Hematopoietic multipotent progenitor cell treated with erythropoietin and hydrocortisone succinate and interleukin-3 and kit ligand, for 8 days (in vitro differentiated cells): Measurements from ENCODE around the gene OR6C75.
"Not testable (repeated sequence)": the region's sequence is repeated elsewhere in the genome, so short reads cannot be mapped to it uniquely, and the experiment has no call there.

Experiments used
- DNase-seq: peaks from one replicate; pipeline ENCODE4 v3.0.0-alpha.2; 2015

The OR6C75 gene

DNA sequence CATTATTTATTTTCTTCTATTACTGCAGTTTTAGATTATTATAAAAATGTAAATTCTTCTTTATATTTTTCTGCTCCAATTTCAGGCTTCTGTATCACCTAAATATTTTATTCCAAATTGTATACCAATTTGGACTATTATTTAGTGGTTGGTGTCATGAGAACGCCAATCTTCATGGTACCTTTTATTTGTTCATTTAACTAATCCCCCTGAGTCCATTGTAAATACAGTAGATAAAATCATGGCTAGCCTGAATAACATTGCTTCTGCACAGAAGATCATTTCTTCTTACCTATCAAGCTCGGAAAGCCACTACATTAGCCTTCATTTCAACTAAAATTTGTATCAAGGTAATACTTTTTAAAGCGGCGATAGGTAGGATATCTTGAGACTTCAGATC is at the start of gene OR6C75:
OR6C75 (plus strand) TSS at position 301 of the 400 bp plus-strand sequence. CDS start 2,136 bp downstream, outside the sequence.
- no peak for DNase-seq

GRCh38 chr12:55314043-55314442 is 48.7 kb upstream of the OR6C75 start, which contains the start of gene OR6C1:
OR6C1 (plus strand) TSS chr12:55314343; CDS start chr12:55320600, 6,257 bp downstream.
- no peak for DNase-seq

DNA sequence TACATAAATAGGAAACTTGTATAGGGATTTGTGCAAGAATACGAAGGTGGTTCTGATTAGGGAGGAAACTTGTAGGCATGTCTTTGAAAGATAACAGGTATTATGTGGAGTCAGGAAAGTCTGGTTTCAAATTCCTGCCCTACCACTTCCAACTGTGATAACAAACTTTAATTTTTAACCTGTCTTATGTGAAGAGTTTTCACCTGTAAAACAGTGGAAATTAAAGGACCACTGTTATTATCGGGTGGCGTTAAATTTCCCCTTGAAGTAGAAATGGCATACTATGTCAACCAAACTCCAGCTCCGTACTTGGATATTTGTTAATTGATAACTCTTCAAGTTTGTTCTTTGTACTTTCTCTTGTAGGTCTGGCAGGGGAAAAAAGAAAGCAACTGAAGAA is 42.6 kb upstream of the OR6C75 start:
- DNase-seq = no peak

GRCh38 chr12:55325801-55326200 is 37.0 kb upstream of the OR6C75 start:
- DNase-seq = not testable (repeated sequence)

GRCh38 chr12:55330446-55330845 is 32.3 kb upstream of the OR6C75 start, which contains the start of gene OR6C3:
OR6C3 (plus strand) TSS chr12:55330746; CDS start chr12:55331701, 955 bp downstream.
- DNase-seq = no peak

GRCh38 chr12:55336002-55336401 is 26.8 kb upstream of the OR6C75 start:
- DNase-seq = no peak

GRCh38 chr12:55355338-55355737 is 7.4 kb upstream of the OR6C75 start:
- DNase-seq = not testable (repeated sequence)

- no peak for DNase-seq
Observed at GRCh38 chr12:55365086-55365485, 2.3 kb downstream of the OR6C75 start.

- no peak for DNase-seq
Observed at GRCh38 chr12:55372521-55372920, 9.7 kb downstream of the OR6C75 start.

DNA sequence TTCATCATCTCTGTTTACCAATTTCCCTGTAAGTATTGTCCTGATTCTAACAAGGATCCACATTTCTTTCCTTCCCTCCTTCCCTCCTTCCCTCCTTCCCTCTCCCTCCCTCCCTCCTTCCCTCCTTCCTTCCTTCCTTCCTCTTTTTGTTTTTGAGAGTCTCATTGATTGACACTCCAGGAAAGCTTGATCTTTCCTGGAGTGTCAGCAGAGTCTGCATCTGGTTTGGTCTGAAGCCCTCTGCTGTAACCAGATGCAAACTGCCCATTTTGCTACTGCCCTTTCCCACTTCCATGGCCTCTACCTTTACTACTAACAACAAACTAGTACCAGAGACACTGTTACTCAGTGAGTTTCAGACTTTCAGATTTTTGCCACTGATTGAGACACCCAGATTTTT is 23.1 kb downstream of the OR6C75 start:
- no peak for DNase-seq

- DNase-seq = no peak
Observed at GRCh38 chr12:55392032-55392795, 29.4 kb downstream of the OR6C75 start.

DNA sequence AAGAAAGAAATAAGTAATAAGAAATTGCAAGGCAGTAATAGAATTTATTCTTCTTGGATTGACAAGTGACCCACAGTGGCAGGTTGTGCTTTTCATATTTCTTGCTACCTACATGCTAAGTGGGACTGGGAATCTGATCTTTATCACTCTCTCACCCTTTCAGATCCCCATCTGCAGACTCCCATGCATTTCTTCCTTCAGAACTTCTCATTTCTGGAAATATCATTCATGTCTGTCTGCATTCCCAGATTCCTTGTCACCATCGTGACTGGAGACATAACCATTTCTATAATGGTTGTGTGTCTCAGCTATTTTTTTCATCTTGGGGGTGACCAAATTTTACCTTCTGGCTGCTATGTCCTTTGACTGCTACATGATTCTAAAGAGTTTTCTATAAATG is 33.6 kb downstream of the OR6C75 start:
- DNase-seq = no peak

DNA sequence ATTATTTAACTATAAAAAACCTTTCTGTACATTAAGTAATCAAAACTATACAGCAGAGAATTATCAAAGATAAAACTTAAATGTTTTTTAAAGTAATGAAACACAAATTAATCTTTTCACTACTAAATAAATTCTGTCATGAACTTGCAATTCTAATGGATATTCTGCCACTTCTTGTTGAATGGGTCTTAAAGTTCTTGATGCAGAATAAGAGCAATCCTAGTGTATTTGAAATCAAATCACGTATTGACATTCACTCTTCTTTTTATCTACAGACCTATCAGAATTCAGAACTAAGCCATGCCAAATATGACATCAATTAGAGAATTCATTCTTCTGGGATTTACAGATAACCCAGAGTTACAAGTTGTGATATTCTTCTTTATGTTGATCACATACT is 37.5 kb downstream of the OR6C75 start, which contains the start of gene OR6C65:
OR6C65 (plus strand) TSS at position 301 of the 400 bp plus-strand sequence; CDS start at position 301, 0 bp downstream.
- DNase-seq = no peak

DNA sequence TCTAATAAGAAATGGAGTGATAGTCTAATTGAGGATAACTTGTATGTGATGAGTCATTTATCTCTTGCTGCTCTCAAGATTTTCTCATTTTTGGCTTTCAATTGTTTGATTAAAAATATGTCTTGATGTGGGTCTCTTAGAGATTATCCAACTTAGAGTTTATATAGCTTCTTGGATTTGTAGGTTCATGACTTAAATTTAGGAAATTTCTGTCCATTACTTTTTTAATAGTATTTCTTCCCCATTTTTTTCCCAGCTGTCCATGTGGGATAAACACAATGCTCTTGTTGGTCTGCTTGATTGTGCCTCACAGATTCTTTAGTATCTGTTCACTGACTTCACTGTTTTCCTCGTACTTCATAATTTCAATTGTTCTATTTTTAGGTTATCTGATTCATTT is 45.1 kb downstream of the OR6C75 start:
- DNase-seq = no peak

- DNase-seq = not testable (repeated sequence)
Observed at GRCh38 chr12:55409133-55409532, 46.4 kb downstream of the OR6C75 start.

DNA sequence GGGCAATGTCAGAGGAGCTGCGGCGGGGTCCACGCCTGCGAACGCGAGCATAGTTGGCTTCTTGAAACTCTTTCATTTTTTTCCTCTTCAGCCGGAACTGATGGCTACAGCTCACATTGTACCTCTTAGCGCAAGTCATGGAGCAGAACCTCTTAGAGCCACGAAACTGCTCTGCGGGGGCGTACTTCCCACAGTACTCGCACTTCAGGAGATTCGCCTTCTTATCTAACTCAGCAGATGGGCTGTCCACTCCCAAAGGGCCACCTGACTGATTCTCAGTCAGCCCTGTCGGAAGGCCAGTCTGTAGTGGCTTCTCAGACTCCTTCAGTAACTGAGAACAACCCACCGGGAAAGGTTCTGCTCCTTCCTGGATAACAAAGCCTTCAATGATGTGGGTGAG is 49.4 kb downstream of the OR6C75 start:
- DNase-seq = not testable (repeated sequence)

DNA sequence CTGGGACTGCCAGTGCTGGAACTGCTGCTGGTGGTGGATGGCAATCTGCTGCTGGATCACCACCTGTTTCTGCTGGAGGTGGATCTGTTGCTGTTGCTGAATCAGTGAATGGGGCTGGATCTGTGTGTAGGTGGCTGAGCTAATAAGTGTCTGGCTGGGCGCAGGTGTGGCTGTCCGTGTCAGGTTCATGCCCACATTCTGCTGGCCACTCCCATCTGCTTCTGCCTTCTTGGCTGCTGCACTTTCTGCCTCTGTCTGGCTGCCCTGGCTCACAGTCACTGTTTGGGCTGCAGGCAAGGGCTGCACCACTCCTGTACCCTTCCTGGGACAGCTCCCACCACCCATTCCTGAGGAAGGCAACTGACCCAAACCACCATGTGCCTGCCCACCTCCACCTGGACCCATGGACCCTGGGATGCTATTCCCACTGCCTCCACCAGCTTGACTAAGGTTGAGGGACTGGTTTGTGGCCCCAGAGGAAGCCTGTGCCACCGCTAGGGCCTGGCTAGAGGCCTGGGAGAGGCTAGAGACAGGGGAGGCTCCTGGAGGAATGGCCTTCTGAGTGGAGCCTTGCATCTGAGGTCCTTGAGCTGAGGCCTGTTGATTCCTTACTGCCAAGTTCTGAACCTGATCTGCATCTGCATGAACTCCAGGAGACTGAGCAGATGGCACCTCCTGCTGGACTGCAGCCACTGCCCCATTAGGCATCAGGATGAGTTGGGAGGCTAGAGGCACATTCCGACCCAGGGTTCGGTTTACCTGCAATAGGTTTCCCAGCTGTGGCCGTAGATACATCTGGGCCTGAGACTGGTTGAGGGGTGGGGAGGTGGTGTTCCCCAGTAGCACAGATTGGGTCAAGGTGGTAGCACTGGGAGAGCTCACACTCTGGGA is 51.0 kb downstream of the OR6C75 start:
- DNase-seq = not testable (repeated sequence)

DNA sequence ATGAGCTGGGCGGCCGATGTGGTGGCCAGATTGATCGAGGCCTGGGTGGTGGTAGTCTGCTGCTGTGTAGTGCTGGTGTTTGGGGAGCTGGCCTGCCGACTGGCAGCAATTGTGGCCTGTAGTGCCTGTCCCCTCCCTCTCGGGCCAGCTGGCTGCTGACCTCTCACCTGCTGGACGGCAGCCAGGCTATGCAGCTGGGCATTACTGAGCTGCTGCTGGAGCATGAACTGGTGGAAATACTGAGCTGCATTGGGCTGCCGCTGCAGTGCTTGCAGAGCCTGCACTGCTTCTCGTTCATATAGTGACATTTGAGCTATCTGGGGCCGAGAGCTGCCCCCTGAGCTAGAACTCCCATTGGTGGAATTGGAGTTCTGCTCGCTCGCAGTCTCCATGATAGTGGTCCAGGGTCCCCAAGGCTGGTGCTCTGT is 51.6 kb downstream of the OR6C75 start:
- not testable (repeated sequence) for DNase-seq

DNA sequence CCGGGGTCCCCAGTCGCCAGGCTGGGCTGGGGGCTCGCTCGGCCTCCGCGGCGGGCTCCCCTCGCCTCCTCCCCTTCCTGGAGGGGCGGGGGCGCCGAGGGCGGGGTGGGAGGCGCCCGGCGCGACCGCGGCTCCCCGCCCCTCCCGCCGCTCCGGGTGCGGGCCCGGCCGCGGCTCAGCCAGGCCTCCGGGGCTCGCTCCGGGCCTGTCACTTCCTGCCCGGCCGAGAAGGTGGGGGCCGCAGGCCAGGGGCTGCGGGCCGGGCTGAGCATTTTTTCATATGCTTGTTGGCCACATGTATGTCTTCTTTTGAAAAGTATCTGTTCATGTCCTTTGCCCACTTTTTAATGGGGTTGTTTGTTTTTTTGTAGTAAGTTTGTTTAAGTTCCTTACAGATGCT is 52.1 kb downstream of the OR6C75 start:
- DNase-seq = not testable (repeated sequence)

GRCh38 chr12:55416961-55417360 is 54.2 kb downstream of the OR6C75 start:
- DNase-seq = no peak
